Kidney capillary endothelial cell (primary cell): Measurements from ENCODE around the gene GON7.

Experiments used
- DNase-seq: peaks from one replicate; pipeline ENCODE4 v3.0.0-alpha.2; 2018; ENCODE audit warnings: low spot score

The GON7 gene

GRCh38 chr14:93156693-93157369 lies 50.0 kb downstream of the GON7 start:
- no peak for DNase-seq

- DNase-seq = no peak
Observed at GRCh38 chr14:93155667-93156066, 51.2 kb downstream of the GON7 start.

- no peak for DNase-seq
Observed at GRCh38 chr14:93153121-93153520, 53.7 kb downstream of the GON7 start.
